ENCODE measurements around the gene C16orf96. TPM values are rescaled to one million over a fixed set of nuclear protein-coding genes. Genes with fewer than 3 reads are reported as not detected.
A peak's percentile ranks its signal among the peaks of the same experiment; 100 is the strongest.

The C16orf96 gene
- total RNA-seq, 1 experiment from 2014 or later: 1.4 TPM

- Mint-ChIP-seq H3K27me3 (ENCODE audit: low read depth) (no peaks in the 10 kb centered on the region), H3K36me3 (ENCODE audit: insufficient read depth in 1 of 3, low read depth in 3 of 3) (peaks cover 14 to 29% (median 16%) of the 10 kb centered on the region in 3 experiments; a peak in 6 of 7 replicates), H3K4me3 (no peak overlapping the region), H3K27ac (peak overlapping the region; percentile 9 to 83 (median 68); a peak in 3 of 7 replicates), H3K9me3 (no peaks in the 10 kb centered on the region; a peak in 2 of 5 replicates), H3K4me1 (no peaks in the 10 kb centered on the region)
- Histone ChIP-seq H3T11ph (ENCODE audit: low read length) (no peak overlapping the region), H3K9ac (ENCODE audit: extremely low read depth, insufficient read length, low read length) (no peak overlapping the region), H4K91ac (ENCODE audit: insufficient read length, low read depth, low read length) (no peak overlapping the region), H4K8ac (replicated peaks; ENCODE audit: insufficient read length, low read depth, low read length) (no peak overlapping the region), H2AFZ (ENCODE audit: low read length) (no peak overlapping the region), H3K4me2 (ENCODE audit: insufficient read depth, insufficient read length, low read length) (no peak overlapping the region), H4K5ac (ENCODE audit: insufficient read length, low read depth, low read length) (no peak overlapping the region), H2BK15ac (ENCODE audit: low read depth, low read length) (no peak overlapping the region), H3K27ac (ENCODE audit: insufficient read length, low read depth, low read length) (no peak overlapping the region), H4K20me1 (ENCODE audit: control insufficient read depth, insufficient read depth, insufficient read length) (no peaks in the 10 kb centered on the region), H3K4me1 (ENCODE audit: insufficient read depth, low read length) (no peaks in the 10 kb centered on the region), H3K4ac (ENCODE audit: low read depth, low read length) (no peak overlapping the region), H3K9me3 (ENCODE audit: control insufficient read depth, low read depth, low read length) (no peaks in the 10 kb centered on the region), H3K56ac (ENCODE audit: insufficient read length, low read depth, low read length) (no peak overlapping the region), H3K79me2 (ENCODE audit: insufficient read depth, low read length) (no peaks in the 10 kb centered on the region; the same call in 1 of the 2 replicates), H2BK20ac (ENCODE audit: low read depth, low read length, poor library complexity, severe bottlenecking) (no peak overlapping the region), H3K14ac (ENCODE audit: insufficient read depth, low read length) (peak overlapping the region; percentile 52; the same call in 1 of the 2 replicates), H3K23ac (ENCODE audit: insufficient read length, low read depth, low read length) (no peak overlapping the region), H3K23me2 (ENCODE audit: insufficient read length, low read depth, low read length, poor library complexity, severe bottlenecking) (no peaks in the 10 kb centered on the region), H2BK120ac (ENCODE audit: low read depth, low read length, poor library complexity, severe bottlenecking) (no peak overlapping the region), H2BK12ac (ENCODE audit: insufficient read length, low read depth, low read length) (no peak overlapping the region), H3K79me1 (ENCODE audit: insufficient read depth, low read depth, low read length, poor library complexity, severe bottlenecking) (no peaks in the 10 kb centered on the region), H2BK5ac (ENCODE audit: insufficient read length, low read length) (no peak overlapping the region), H3K27me3 (ENCODE audit: insufficient read depth, low read length) (no peaks in the 10 kb centered on the region), H2AK5ac (ENCODE audit: insufficient read length, low read length) (no peak overlapping the region), H3K18ac (ENCODE audit: insufficient read length, low read depth, low read length) (no peak overlapping the region)
- WGBS (ENCODE audit: extremely low coverage, insufficient read length, low lambda C conversion rate): no CpG with 5 or more reads among the region's 22 CpGs
- DNase-seq: no peak
- TF ChIP-seq CTCF (conservative IDR thresholded peaks at IDR 0.05): no peak
Measured at GRCh38 chr16:4646773-4647643, 90.9 kb downstream of the C16orf96 start.
